MM.1S (cell line): Measurements from ENCODE around the gene DNAJB6.

Experiments
- EZH2phosphoT487 ChIP-seq: fragments of 300-600 bp; sonication (generic); IDR thresholded peaks from 2 replicates; pipeline ENCODE4 v1.6.1; 2018; ENCODE audit warnings: antibody characterized with exemption, low read length
- TF ChIP-seq, protein P1 (sequence below): fragments of 300-600 bp; sonication (generic); IDR thresholded peaks from 2 replicates; pipeline ENCODE4 v1.5.1; 2016; ENCODE audit warnings: antibody characterized with exemption, low read length, mixed read lengths

- TF ChIP-seq, protein P1, sequence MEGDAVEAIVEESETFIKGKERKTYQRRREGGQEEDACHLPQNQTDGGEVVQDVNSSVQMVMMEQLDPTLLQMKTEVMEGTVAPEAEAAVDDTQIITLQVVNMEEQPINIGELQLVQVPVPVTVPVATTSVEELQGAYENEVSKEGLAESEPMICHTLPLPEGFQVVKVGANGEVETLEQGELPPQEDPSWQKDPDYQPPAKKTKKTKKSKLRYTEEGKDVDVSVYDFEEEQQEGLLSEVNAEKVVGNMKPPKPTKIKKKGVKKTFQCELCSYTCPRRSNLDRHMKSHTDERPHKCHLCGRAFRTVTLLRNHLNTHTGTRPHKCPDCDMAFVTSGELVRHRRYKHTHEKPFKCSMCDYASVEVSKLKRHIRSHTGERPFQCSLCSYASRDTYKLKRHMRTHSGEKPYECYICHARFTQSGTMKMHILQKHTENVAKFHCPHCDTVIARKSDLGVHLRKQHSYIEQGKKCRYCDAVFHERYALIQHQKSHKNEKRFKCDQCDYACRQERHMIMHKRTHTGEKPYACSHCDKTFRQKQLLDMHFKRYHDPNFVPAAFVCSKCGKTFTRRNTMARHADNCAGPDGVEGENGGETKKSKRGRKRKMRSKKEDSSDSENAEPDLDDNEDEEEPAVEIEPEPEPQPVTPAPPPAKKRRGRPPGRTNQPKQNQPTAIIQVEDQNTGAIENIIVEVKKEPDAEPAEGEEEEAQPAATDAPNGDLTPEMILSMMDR, result no peak
- TF ChIP-seq EZH2phosphoT487, result no peak
These were observed 94.6 kb downstream of the DNAJB6 start for GRCh38 chr7:157431173-157431950.
